CD14-positive monocyte (primary cell): Measurements from ENCODE around the gene PCGF1. TPM values are rescaled to one million over a fixed set of nuclear protein-coding genes. Genes with fewer than 3 reads are reported as not detected.

Source experiments
- DNase-seq, 3 donors: peaks; one replicate each; pipeline ENCODE4 v3.0.0-alpha.2; 2011 to 2022
- H2AFZ ChIP-seq: 2 replicates; pipeline ENCODE4 v1.6.0; 2012; ENCODE audit warnings: mild to moderate bottlenecking, low read depth, low read length, inconsistent platforms; ENCODE audit not compliant: insufficient read depth, poor library complexity, severe bottlenecking
- H3K27ac ChIP-seq, 2 donors: 1 replicate in 1 of 2; 2 replicates in 1 of 2; pipeline ENCODE4 v1.5.1; 2012 to 2013; ENCODE audit warnings: low read length in 2 of 2, control low read depth in 1 of 2, inconsistent platforms in 1 of 2, low read depth in 1 of 2, mild to moderate bottlenecking in 1 of 2
- H3K27me3 ChIP-seq, 2 donors: one replicate each; pipeline versions ENCODE4 v1.6.0 to v1.6.1; 2011 to 2013; ENCODE audit warnings: low read length in 2 of 2; ENCODE audit not compliant: control insufficient read depth in 2 of 2, insufficient read depth in 2 of 2
- H3K36me3 ChIP-seq, 2 donors: replicated peaks in 1 of 2; 1 replicate in 1 of 2; 2 replicates in 1 of 2; pipeline versions ENCODE4 v1.5.1 to v1.6.1; 2012 to 2013; ENCODE audit warnings: low read length in 2 of 2, control low read depth in 1 of 2, inconsistent platforms in 1 of 2, mild to moderate bottlenecking in 1 of 2; ENCODE audit not compliant: insufficient read depth in 2 of 2, control insufficient read depth in 1 of 2
- H3K4me1 ChIP-seq, 2 donors: 1 replicate in 1 of 2; 2 replicates in 1 of 2; pipeline versions ENCODE4 v1.5.1 to v1.6.1; 2012 to 2013; ENCODE audit warnings: low read length in 2 of 2, control low read depth in 1 of 2, inconsistent platforms in 1 of 2, mild to moderate bottlenecking in 1 of 2, moderate library complexity in 1 of 2; ENCODE audit not compliant: insufficient read depth in 2 of 2, control insufficient read depth in 1 of 2
- H3K4me2 ChIP-seq: replicated peaks from 2 replicates; pipeline ENCODE3; 2012; ENCODE audit warnings: low read length, moderate library complexity, mild to moderate bottlenecking; ENCODE audit not compliant: poor library complexity, severe bottlenecking; ENCODE audit errors: extremely low read depth
- H3K4me3 ChIP-seq, 3 experiments: fragments of 200-600 bp in 1 of 3; sonication (generic) in 1 of 3; replicated peaks in 1 of 3; 1 replicate in 2 of 3; 2 replicates in 1 of 3; pipeline ENCODE4 v1.5.1; 2011 to 2013; ENCODE audit warnings: low read length in 3 of 3, mild to moderate bottlenecking in 3 of 3, control low read depth in 2 of 3, low read depth in 2 of 3, inconsistent platforms in 1 of 3, moderate library complexity in 1 of 3
- H3K79me2 ChIP-seq: 2 replicates; pipeline ENCODE4 v1.6.0; 2012; ENCODE audit warnings: mild to moderate bottlenecking, control low read depth, inconsistent platforms, low read length, moderate library complexity; ENCODE audit not compliant: insufficient read depth
- H3K9ac ChIP-seq: 2 replicates; pipeline ENCODE4 v1.6.0; 2017; ENCODE audit warnings: low read length, mild to moderate bottlenecking; ENCODE audit not compliant: insufficient read depth, poor library complexity, severe bottlenecking
- H3K9me3 ChIP-seq, 2 donors: replicated peaks in 1 of 2; 1 replicate in 1 of 2; 2 replicates in 1 of 2; pipeline versions ENCODE4 v1.5.1 to v1.6.1; 2012 to 2013; ENCODE audit warnings: low read length in 2 of 2, control low read depth in 1 of 2; ENCODE audit not compliant: control insufficient read depth in 1 of 2, insufficient read depth in 1 of 2
- H4K20me1 ChIP-seq: 2 replicates; pipeline ENCODE4 v1.6.0; 2012; ENCODE audit warnings: mild to moderate bottlenecking, low read length, control low read depth, moderate library complexity; ENCODE audit not compliant: insufficient read depth
- H3K27ac Mint-ChIP-seq, 7 donors: one replicate each; pipeline ENCODE4 v1.8.0; 2020; ENCODE audit warnings: mild to moderate bottlenecking in 7 of 7, mixed read lengths in 7 of 7, moderate library complexity in 6 of 7, inconsistent platforms in 2 of 7
- H3K27me3 Mint-ChIP-seq, 3 donors: one replicate each; pipeline ENCODE4 v1.8.0; 2021 to 2022; ENCODE audit warnings: low read depth in 3 of 3, mild to moderate bottlenecking in 3 of 3, mixed read lengths in 3 of 3, moderate library complexity in 3 of 3, inconsistent platforms in 1 of 3
- H3K36me3 Mint-ChIP-seq, 2 donors: one replicate each; pipeline ENCODE4 v1.8.0; 2020; ENCODE audit warnings: mixed read lengths in 2 of 2, inconsistent platforms in 1 of 2, mild to moderate bottlenecking in 1 of 2
- H3K4me1 Mint-ChIP-seq: one replicate; pipeline ENCODE4 v1.8.0; 2020; ENCODE audit warnings: mild to moderate bottlenecking, mixed read lengths
- H3K4me3 Mint-ChIP-seq, 2 donors: one replicate each; pipeline ENCODE4 v1.8.0; 2020; ENCODE audit warnings: mild to moderate bottlenecking in 2 of 2, mixed read lengths in 2 of 2, moderate library complexity in 1 of 2
- H3K9me3 Mint-ChIP-seq, 7 donors: one replicate each; pipeline ENCODE4 v1.8.0; 2020 to 2022; ENCODE audit warnings: mixed read lengths in 7 of 7, mild to moderate bottlenecking in 6 of 7, moderate library complexity in 6 of 7, inconsistent platforms in 2 of 7
- WGBS: methylation state at CpG from one replicate; pipeline ENCODE4 v1.1.5; 2013; ENCODE audit warnings: missing lambda C conversion rate; ENCODE audit not compliant: insufficient coverage; 5-methylcytosine and 5-hydroxymethylcytosine counted together
- intact Hi-C, 2 donors: fragments of 100-400 bp; cut with micrococcal nuclease; formaldehyde crosslinking; loops; one replicate each; pipeline versions ENCODE4 v1.15.0 to v1.15.1; 2023
- polyA minus RNA-seq: library from RNA; depleted of rRNA, polyadenylated mRNA; stranded (reverse); fragments of >200 nt; gene quantifications from 2 replicates; pipeline ENCODE4 v1.2.3, GENCODE V29; 2012
- polyA plus RNA-seq, 3 donors: library from polyadenylated mRNA; depleted of rRNA in 1 of 3; unstranded in 2 of 3; stranded (reverse) in 1 of 3; fragments of 300-500 nt in 2 of 3; fragments of >200 nt in 1 of 3; fragmentation: Illumina TruSeq in 2 of 3; gene quantifications; 1 replicate in 2 of 3; 2 replicates in 1 of 3; pipeline ENCODE4 v1.2.3, GENCODE V29; 2012 to 2021
- total RNA-seq, 12 experiments: library from RNA in 1 of 12; stranded (reverse) in 1 of 12; fragments of 120-200 nt in 1 of 12; gene quantifications; one replicate each; pipeline ENCODE4 v1.2.4 and lab custom pipeline; 2013 to 2026; ENCODE audit warnings: mixed read lengths in 6 of 12, inconsistent platforms in 1 of 12
- TF ChIP-seq, protein P1 (sequence below): fragments of 200-600 bp; IDR thresholded peaks from one replicate; pipeline ENCODE4 v1.8.0; 2022; ENCODE audit warnings: antibody characterized with exemption, mild to moderate bottlenecking

PCGF1 gene
- 30.8 TPM for total RNA-seq (2013)
- 10 to 100 TPM; 18.0 to 30.5 (median 20.5) TPM for polyA plus RNA-seq
- 25.5 and 35.8 TPM in 2 replicates for polyA minus RNA-seq
- total RNA-seq (lab: John Stamatoyannopoulos, UW), result 4.9 to 14.3 (median 10.2) reads per million in 11 experiments

DNA sequence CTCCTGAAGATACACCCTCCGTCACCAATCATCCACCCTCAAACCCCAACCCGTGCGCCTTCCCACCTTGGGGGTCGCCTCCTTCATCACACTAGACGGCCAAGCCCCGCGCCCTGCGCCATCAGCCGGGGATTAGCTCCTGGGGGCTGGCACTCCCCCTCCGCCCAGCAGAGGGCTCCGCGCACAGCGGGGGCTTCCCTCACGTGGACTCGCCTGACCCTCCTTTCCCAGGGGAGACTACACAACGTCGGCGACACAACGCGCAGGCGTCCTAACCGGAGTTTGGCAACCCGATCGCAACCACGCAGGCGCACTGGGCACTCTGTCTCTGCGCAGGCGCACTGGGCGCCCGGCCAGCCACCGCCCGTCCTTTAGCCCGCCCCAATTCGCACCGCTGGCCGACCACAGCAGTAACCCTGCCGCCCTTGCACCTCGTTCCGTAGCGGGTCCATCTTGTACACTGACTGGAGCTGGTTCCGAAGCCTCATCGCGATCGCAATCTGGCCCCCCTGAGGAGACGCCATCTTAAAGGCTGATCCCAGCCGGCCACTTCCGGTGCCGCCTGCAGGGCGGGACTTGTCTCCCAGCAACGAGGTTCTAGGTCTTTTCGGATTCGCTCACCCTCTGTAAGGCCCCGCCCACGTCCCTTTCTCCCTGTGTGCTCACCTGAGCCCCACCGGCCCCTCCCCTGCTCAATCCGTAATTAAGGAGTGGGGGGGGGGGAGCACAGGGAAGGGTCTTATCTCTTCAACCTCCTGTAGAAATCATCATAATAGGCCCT, at the start of gene PCGF1:
TSS of gene PCGF1 (minus strand) at position 551 of the 781 bp plus-strand sequence. CDS start at position 524, 27 bp downstream.
- 1% methylated on average over 54 of the region's 56 CpGs for WGBS
- TF ChIP-seq, protein P1, sequence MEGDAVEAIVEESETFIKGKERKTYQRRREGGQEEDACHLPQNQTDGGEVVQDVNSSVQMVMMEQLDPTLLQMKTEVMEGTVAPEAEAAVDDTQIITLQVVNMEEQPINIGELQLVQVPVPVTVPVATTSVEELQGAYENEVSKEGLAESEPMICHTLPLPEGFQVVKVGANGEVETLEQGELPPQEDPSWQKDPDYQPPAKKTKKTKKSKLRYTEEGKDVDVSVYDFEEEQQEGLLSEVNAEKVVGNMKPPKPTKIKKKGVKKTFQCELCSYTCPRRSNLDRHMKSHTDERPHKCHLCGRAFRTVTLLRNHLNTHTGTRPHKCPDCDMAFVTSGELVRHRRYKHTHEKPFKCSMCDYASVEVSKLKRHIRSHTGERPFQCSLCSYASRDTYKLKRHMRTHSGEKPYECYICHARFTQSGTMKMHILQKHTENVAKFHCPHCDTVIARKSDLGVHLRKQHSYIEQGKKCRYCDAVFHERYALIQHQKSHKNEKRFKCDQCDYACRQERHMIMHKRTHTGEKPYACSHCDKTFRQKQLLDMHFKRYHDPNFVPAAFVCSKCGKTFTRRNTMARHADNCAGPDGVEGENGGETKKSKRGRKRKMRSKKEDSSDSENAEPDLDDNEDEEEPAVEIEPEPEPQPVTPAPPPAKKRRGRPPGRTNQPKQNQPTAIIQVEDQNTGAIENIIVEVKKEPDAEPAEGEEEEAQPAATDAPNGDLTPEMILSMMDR, result no peak
- Mint-ChIP-seq H3K27me3 (peaks cover 37 to 57% (median 44%) of the 10 kb centered on the region in 3 donors), H3K4me1 (peaks cover 59% of the 10 kb centered on the region), H3K9me3 (peaks cover 0 to 12% (median 8%) of the 10 kb centered on the region in 7 donors), H3K36me3 (peaks cover 25 to 36% of the 10 kb centered on the region in 2 donors), H3K27ac (peak within 1 kb of the TSS; percentile 98 to 100 (median 100)), H3K4me3 (peak within 1 kb of the TSS; percentile 96 to 100)
- peak within 1 kb of the TSS; percentile 96 for H3K4me2 ChIP-seq
- H3K4me3 ChIP-seq, result peak within 1 kb of the TSS; percentile 61 to 88 (median 79)
- DNase-seq, result peak; percentile 96 to 99 (median 96)
- H3K9ac ChIP-seq, result peak within 1 kb of the TSS; percentile 88
- peaks cover 25 to 46% of the 10 kb centered on the region in 2 donors for H3K27me3 ChIP-seq
- peak within 1 kb of the TSS; percentile 95 to 98 for H3K27ac ChIP-seq
- H4K20me1 ChIP-seq, result no peaks in the 10 kb centered on the region
- peaks cover 28% of the 10 kb centered on the region for H3K79me2 ChIP-seq
- peak within 1 kb of the TSS; percentile 99 for H2AFZ ChIP-seq
- H3K36me3 ChIP-seq, result no peaks in the 10 kb centered on the region
- H3K4me1 ChIP-seq, result peaks cover 52 to 58% of the 10 kb centered on the region in 2 donors
- intact Hi-C loops, result loop anchor here in 1 of 2 donors (1.0 kb wide), 1 partner anchor 22 kb away; the partner anchor contains the start of genes AUP1 and HTRA2
- H3K9me3 ChIP-seq, result peaks cover 0 to 4% of the 10 kb centered on the region in 2 donors

DNA sequence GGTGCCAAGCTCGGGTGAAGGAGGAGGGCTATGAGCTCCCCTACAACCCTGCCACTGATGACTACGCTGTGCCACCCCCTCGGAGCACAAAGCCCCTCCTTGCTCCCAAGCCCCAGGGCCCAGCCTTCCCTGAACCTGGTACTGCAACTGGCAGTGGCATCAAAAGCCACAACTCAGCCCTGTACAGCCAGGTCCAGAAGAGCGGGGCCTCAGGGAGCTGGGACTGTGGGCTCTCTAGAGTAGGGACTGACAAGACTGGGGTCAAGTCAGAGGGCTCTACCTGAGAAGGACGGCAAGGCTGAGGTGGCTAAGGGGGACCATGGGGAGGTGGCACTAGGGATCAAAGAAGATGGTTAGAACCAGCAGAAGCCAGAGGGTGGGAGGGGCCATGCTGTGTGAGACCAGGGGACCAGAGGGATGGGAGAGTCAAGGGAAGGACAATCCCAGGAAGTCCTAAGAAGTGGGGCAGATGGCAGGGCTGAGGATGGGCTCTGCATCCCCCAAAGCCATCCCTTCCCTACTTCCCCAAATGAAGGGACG, 49.4 kb upstream of the PCGF1 start:
- H3K9me3 ChIP-seq, result no peaks in the 10 kb centered on the region
- H3K4me1 ChIP-seq, result peaks cover 27 to 48% of the 10 kb centered on the region in 2 donors
- no peak overlapping the region for H2AFZ ChIP-seq
- peaks cover 15 to 23% of the 10 kb centered on the region in 2 donors for H3K36me3 Mint-ChIP-seq
- peaks cover 23% of the 10 kb centered on the region for H4K20me1 ChIP-seq
- no peak overlapping the region for H3K9ac ChIP-seq
- 94% methylated on average over 3 of the region's 6 CpGs for WGBS
- peaks cover 20 to 28% of the 10 kb centered on the region in 2 donors for H3K36me3 ChIP-seq
- intact Hi-C loops, result no loop called here
- TF ChIP-seq, protein P1, result no peak
- H3K27ac Mint-ChIP-seq, result peak overlapping the region in 5 of 7 donors; percentile 40 to 98 (median 81)
- peaks cover 0 to 4% (median 2%) of the 10 kb centered on the region in 3 donors for H3K27me3 Mint-ChIP-seq
- peak overlapping the region in 1 of 3 experiments; percentile 99 for H3K4me3 ChIP-seq
- peaks cover 53% of the 10 kb centered on the region for H3K79me2 ChIP-seq
- peaks cover 46% of the 10 kb centered on the region for H3K4me1 Mint-ChIP-seq
- DNase-seq, result no peak
- H3K9me3 Mint-ChIP-seq, result no peaks in the 10 kb centered on the region
- H3K4me3 Mint-ChIP-seq, result peak overlapping the region in 1 of 2 donors; percentile 98
- no peaks in the 10 kb centered on the region for H3K27me3 ChIP-seq
- peak overlapping the region in 1 of 2 donors; percentile 94 for H3K27ac ChIP-seq
- H3K4me2 ChIP-seq, result no peak overlapping the region
